GM18511 (cell line): ENCODE data around the gene AHNAK.

Source experiments
- ATAC-seq: cut with Tn5 transposase; IDR thresholded peaks from one replicate; pipeline ENCODE4 v1.9.1; 2021; ENCODE audit warnings: mild to moderate bottlenecking, moderate library complexity; ENCODE audit not compliant: unreplicated experiment

Gene AHNAK

DNA sequence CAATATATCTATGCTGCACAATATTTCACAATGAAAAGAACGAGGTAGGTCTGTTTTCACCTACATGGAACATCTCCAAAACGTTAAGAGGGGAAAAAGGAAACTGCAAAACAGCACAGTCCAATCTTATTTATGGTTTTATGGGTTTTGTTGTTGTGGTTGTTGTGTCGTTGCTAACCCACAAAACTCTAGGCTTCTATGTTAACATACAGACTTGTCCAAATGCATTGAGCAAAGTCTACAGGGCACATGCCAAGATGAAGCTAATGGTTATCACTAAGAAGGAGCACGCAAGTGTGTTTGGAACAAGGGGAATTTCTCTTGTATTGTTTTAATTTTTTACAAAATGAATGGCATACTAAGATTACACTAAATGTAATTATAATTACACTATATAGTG, 48.6 kb downstream of the AHNAK start:
- no peak for ATAC-seq

DNA sequence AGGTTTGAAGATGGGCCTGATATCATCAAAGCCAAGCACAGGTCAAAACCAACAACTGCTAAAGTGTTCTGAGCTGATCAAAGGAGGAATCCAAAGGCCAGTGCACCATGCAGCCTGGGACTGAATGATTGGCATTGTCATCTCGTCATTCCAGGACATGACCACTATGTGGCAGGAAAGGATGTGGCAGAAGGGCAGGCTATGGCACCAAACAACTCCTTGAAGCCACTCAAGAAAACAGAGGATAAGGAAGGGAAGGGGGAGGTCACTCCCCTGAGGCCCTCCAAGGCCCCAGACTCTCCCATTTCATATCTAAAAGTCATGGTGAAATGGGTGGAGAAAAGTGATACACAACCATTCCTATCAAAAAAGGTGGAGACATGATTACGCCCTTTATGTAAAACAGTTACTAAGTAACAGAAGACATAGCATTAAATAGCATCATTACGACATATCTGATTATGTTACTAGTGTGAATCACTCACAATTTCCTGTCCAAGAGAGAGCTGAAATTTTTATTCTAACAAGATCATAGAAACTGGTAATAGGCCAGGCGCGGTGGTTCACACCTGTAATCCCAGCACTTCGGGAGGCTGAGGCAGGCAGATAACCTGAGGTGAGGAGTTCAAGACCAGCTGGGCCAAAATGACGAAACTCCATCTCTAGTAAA, 49.3 kb downstream of the AHNAK start:
- ATAC-seq = no peak

DNA sequence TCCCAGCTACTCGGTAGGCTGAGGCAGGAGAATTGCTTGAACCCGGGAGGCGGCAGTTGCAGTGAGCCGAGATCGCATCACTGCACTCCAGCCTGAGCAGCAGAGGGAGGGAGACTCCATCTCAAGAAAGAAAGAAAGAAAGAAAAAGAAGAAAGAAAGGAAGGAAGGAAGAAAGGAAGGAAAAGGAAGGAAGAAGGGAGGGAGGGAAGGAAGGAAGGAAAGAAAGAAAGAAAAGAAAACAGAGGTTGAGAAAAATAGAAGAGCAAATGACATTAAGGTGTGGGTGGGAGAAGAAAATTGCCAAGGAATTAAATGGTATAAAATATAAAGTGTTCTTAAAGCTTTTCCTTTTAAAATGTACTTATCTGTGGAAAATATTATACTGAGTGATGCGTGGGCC, 49.9 kb downstream of the AHNAK start:
- no peak for ATAC-seq

DNA sequence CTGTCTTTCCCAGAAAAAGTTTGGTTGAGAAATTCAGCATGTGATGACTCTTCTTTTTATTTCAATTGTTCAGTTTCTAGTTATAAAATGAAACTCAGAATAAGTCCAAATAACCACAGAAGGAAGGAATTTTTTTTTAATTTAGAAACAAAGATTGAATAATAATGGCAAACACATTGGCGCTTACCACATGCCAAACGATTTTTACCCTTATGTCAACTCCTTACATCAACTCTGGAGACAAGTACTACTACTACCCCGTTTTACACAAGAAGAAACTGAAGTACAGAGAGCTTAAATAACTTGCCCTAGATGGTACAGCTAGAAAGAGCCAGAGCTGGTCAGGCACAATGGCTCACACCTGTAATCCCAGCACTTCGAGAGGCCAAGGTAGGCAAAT, 52.4 kb downstream of the AHNAK start:
- no peak for ATAC-seq

DNA sequence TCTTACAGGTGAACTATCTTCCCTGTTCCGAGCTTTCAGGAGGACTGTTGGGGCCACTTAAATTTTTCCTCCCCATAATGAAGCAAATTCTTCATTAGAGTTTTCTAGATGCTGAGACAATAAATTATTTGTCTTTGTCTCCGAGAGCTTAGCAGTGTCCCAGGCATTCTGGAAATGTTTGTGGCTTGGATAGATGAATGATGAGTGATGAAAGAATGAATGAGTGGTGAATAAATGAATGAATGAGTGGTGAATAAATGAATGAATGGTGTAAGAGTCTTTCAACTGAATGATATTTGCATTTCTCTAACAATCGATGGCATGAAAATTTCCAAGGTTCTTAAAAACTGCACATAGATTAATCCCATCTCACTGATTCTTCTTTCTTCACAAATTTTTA, 52.8 kb downstream of the AHNAK start:
- ATAC-seq = no peak

DNA sequence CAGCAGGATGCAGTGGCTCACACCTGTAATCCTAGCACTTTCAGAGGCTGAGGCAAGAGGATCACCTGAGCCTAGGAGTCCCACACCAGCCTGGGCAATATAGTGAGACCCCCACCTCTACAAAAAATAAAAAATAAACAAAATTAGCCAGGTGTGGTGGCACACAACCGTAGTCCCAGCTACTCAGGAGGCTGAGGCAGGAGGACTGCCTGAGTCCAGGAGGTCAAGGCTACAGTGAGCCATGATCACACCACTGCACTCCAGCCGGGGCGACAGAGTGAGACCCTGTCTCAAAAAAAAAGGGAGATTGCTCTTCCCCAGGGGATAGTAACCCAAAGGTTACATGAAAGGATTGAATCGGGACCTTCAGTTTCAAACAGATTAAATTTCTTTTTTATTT, 54.0 kb downstream of the AHNAK start:
- ATAC-seq = no peak

DNA sequence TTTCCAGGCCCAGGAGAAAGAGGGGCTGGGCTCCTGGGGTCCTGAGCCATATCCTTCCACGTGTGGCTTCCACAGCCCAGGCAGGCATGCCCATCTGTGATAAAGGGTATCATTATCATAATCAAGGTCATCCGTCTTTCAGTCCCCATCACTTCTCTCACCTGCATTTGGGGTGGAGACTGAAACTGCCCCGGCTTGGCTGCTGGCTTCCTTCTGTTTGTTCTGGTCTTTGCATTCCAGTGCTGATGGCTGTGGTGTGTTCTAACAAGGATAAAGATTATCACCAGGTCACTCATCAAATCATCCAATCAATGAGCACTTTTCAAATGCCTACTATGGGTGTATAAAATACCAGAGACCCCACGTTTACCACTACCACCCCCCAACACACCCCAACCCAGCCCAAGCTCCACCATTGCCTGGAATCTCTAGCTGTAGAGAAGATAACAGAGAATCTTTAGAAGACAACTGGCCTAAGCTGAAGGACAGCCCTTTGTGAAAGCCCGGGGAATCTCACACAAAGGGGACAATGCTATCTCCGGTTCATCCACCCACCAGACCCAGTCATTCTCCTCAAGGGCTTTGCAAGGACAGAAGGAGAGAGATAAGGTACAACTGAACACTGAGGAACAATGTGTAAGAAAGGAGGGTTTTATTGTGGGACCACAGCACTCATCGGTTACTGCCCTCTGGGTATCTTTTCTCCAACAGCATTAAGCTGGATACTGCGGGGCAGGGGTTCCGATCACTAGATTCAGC, 54.9 kb downstream of the AHNAK start:
- ATAC-seq = no peak

DNA sequence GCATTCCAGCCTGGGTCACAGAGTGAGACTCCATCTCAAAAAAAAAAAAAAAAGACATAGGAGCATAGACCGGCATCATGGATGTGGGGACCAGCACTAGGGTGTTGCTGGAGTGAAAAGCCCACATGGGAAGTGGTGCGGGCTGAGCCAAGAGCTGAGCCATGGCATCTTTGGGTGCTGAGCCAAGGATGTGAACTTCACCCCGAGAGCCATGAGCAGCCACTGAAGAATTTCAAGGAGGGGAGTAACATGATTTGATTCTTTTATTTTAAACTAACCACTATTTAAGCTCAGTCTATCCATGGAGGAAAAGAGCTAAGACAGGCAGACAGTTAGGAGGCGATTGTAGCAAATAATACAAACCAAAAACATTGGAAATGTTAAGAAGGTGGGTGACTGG, 57.4 kb downstream of the AHNAK start:
- no peak for ATAC-seq

DNA sequence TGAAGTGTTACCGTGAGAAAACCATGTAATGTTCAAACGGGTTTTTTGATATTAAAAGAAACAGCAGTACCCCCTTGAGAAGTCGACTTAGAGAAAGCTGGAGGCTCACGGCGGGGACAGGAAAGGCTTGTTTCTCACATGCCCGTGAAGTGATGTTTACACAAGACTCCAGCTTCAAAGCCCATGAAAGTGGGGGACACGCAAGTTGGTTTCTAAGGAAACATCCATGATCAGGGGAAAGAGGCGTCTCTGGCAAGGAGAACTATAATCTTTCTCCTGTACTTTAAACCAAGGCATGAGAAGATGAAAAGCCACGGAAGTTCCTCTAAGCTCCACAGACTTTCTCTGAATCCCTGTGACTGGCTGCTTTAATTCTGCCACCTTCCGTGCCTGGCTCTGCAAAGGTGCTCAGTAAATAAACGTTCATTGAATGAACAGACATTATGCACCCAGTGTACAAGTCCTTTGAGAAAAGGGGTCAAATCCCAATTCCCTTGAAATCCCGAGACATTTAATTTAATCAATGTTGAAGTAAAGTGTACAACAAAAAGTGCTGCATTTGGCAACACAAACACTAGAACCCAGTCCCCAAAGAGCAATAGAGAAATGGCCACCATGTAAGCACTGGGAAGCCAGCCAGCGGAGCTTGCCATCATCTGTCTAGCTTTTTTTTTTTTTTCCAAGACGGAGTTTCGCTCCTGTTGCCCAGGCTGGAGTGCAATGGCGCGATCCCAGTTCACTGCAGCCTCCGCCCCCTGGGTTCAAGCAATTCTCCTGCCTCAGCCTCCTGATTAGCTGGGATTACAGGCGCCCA, 58.7 kb downstream of the AHNAK start:
- ATAC-seq = no peak

DNA sequence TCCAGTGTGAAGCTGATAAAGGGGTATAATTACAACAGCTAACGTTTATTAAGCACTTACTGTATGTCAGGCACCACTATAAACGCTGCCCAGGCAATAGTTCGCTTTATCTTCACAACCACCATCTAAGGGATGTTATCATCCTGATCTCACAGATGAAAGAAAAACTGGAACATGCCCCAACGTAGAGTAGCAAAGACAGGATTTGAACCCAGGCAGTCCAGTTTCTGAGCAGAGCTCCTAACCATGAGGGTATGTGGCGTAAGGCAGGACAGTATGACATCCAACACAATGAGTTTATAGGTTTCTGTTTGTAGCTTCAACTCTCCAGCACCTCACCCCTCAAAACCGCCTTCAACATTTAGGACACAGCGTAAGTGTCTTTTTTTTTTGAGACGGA, 59.5 kb downstream of the AHNAK start:
- ATAC-seq = no peak

DNA sequence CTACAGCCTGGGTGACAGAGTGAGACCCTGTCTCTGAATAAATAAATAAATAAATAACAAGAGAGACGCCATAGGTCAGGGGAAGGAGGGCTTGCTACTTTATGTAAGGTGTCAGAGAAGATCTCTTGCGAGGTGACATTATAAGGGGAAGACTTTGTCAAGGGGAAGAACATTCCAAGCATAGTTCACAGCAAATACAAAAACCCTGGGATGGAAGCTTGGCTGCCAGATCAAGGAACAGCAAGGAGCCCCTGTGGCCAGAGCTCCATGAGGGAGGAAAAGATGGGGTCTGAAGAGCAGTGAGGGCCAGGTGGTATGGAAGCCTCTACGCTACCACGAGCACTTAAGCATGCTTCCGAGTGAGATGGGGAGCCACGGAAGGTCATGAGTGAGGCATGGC, 62.3 kb downstream of the AHNAK start:
- ATAC-seq = no peak

DNA sequence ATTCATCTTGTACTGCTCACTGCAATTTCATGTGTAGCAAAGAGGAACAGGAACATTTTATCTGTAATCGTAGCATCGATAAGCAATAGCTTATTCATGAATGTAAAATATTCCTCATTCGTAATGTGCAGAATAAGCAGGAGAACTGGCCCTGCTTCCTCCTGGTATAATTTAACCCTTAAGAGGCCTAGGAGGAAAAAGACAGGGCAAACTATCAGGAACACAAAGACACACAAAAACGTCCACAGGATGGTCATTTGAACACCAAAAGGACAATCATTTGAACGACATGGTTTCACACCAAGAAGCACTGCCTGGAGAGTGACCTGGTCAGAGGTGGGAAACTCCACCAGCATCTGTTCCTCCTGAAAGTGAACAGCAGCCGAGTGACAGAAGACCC, 63.9 kb downstream of the AHNAK start:
- ATAC-seq = no peak

DNA sequence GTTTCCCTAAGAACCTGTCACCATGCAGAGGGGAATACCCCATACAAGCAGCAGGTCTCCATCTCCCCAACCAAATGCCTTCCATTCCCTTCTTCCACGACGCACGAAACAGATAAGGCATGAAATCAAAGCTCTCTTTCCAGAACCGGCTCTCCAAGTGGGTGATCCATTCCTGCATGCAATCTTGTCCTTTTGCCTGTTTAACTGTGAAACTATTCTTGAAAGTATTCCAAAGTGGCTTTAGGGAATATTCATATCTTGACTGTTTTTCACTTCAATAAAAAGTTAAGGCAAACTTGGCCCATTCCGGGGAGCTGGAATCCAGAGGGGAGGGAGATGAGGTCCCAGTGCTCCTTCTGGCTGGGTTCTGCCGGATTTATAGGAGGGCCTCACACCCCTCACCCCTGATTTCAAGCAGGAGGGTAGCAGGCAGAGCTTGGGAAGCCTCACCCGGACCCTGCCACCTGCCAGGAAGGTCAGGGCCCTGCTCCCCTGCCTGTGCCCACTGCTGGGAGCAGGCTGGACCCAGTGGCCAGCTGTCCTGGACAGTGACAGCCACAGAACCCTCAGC, 66.9 kb downstream of the AHNAK start:
- no peak for ATAC-seq

DNA sequence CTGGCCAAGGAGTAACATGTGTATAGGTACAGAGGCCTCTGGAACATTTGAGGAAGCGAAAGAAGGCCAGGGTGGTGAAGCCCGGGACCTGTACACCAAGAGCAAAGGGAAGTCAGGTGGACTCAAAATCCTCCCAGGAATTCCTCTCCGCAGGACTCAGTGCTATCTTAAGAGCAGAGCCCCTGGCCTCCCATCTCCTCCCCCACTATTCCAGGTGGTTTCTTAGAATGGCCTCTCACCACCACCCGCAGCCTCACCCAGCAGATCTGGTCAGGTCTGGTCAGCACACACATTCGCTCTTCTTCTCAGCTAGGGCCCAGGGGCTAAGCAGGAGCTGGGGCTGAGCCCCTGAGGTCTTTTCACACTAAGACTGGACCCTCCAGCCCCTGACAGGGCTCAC, 68.7 kb downstream of the AHNAK start:
- no peak for ATAC-seq

DNA sequence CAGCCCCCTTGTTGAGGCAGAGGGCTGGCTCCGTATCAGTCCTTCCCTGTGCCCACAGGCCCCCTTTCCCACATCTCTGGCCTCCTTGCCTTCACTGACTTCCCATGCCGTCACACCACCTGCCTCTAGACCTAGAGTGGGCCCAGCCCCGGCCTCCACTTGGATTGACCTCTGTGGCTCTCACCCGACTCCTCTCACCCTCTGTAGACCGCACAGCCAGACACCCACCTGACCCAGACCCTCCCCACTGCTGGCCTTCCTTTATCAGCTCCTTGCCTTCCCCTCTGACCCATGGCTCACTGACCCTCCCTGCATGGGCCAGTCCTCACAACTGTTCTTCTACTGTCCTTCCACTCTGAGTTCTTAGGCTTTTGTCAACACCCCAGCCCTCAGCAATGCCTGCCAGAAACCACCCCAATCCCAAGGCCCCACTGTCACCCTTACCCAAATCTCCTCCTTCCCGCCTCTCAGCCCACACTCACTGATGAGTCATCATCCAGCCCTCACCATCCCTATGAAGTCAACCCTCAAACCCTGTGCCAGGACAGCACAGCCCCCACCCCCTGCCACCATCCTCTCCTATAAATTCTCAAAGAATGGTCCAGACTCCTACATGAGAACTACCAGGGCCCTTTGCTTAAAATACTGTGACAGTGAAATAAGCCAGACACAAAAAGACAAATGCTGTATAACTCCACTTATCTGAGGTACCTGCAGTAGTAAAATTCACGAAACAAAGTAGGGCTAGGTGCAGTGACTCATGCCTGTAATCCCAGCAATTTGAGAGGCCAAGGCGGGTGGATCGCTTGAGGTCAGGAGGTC, 74.3 kb downstream of the AHNAK start:
- ATAC-seq = no peak

DNA sequence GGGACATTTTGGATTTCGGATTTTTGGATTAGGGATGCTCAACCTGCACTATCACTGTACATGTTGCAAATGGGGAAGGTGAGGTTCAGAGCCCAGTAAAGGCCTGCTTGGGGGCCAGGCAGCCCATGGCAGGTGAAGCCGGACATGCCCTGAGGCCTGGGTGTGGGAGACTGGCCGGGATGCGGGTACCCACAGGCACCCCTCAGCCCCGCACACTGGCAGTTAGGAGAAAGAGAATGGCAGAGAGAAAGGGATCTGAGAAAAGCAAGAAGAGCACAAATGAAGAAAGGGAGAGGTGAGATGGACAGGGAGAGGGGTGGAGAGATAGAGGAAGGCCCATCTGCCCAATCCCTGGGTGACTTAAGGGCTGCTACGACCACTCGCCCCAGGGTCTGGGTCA, 75.0 kb downstream of the AHNAK start:
- ATAC-seq = no peak

DNA sequence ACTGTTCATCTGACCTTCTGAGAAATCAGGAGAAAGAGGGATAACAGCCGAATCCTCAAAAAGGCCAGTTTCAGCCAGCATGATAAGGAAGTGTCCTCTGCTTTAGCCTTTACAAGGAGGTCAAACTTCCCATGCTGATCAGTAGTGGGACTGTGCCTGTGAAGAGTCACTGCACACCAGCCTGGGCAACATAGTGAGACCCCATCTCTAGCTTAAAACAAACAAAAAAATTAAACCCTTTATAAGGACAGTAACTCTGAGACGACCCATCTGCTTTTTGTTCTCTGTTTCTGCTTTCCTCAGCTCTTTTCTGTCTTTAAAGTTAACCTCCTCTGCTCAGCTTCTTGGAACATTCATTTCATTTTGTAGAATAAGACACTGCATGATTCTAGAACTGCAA, 78.0 kb downstream of the AHNAK start:
- no peak for ATAC-seq

DNA sequence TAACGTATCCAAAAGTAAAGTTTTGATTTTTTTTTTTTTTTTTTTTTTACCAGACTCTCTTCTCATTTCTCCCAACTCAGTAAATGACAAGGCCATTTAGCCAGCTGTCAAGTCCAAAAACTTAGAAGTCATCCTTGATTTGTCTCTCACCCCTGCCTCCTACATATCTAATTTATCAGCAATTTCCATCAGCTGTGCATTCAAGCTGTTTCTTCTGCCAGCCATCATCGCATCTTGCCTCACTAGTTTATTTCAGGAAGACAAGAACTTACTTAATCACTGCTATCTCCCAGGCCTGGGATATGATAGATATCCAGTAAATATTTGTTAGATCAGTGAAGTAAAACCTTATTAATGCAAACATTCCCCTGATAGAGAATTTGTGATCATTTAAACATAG, 80.2 kb downstream of the AHNAK start:
- ATAC-seq = no peak

DNA sequence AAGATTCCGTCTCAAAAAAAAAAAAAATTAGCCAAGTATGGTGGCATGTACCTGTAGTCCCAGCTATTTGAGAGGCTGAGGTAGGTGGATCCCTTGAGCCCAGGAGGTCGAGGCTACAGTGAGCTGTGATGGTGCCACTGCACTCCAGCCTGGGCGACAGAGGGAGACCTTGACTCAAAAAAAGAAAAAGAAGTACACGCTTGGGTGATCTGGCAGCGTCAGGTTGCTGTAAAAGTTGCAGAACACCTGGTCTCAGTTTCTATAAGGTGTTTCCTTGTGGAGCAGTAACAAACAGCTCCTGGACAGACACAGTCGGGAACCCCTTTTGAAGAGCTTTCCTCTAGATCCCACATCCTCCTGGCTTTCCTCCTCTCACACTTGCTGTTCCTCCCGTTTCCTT, 82.0 kb downstream of the AHNAK start:
- ATAC-seq = no peak

DNA sequence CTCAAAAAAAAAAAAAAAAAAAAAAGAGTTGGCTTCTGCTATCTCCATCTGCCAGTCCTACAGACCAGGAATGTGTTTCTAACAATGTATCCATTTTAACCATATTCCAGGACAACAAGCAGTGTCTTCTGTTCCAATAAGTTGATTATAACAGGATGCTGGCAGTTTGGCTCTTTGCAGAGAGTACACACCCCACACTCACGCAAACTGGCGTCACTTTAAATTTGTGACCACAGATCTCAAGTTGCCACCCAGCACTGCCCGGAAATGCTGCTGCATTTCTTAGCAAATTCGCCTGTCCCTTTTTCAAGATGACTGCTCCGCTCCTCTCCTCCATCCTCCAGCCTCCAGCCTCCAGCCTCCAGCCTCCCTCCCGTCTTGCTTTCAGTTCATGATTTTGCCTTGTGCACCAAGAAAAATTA, 83.5 kb downstream of the AHNAK start:
- ATAC-seq = no peak

DNA sequence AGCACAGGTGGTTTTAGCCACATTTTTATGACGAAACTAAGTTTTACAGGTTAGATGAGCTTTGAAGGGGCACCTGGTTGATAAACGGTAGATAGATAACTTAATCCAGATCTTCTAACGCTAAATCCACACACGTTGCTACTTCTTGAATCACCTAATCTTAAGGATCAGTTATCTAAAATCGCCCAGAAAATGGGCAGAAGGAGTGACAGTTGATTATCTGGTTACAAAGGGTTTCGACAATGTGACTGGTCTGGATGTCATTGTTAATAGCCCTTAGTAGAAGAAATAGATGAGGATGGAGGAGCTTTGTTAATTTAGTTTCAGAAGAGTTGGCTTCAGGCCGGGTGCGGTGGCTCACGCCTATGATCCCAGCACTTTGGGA, 84.1 kb downstream of the AHNAK start:
- no peak for ATAC-seq
